Vagina (tissue), 2 donors: ENCODE data around the gene SAMD14. TPM values are rescaled to one million over a fixed set of nuclear protein-coding genes. Genes with fewer than 3 reads are reported as not detected.

Source experiments
- DNase-seq, 2 donors: peaks; one replicate each; pipeline ENCODE4 v3.0.0-alpha.2; 2017; ENCODE audit errors: extremely low spot score in 2 of 2
- H3K27ac ChIP-seq: fragments of 200-600 bp; sonication (generic); one replicate; pipeline ENCODE4 v1.5.1; 2019
- H3K27me3 ChIP-seq: fragments of 200-600 bp; sonication (generic); one replicate; pipeline ENCODE4 v1.5.1; 2019
- H3K36me3 ChIP-seq, 2 donors: fragments of 200-600 bp; sonication (generic); one replicate each; pipeline ENCODE4 v1.5.1; 2017 to 2019
- H3K4me1 ChIP-seq: fragments of 200-600 bp; sonication (generic); one replicate; pipeline ENCODE4 v1.5.1; 2019
- H3K4me3 ChIP-seq, 2 donors: fragments of 200-600 bp; sonication (generic); 1 replicate in 1 of 2; 2 replicates in 1 of 2; pipeline ENCODE4 v1.5.1; 2016 to 2019
- H3K9me3 ChIP-seq: fragments of 200-600 bp; sonication (generic); one replicate; pipeline ENCODE4 v1.5.1; 2019
- CTCF ChIP-seq, 3 experiments: fragments of 450-650 bp in 2 of 3; fragments of 200-600 bp in 1 of 3; sonication (generic) in 1 of 3; IDR thresholded peaks; one replicate each; pipeline ENCODE4 v1.5.1; 2017 to 2019; ENCODE audit warnings: antibody characterized with exemption in 3 of 3, mild to moderate bottlenecking in 2 of 3, moderate library complexity in 2 of 3
- POLR2A ChIP-seq, 2 donors: fragments of 450-650 bp; IDR thresholded peaks; one replicate each; pipeline ENCODE4 v1.6.1; 2017; ENCODE audit warnings: antibody characterized with exemption in 2 of 2, mild to moderate bottlenecking in 2 of 2, moderate library complexity in 2 of 2
- POLR2AphosphoS5 ChIP-seq, 2 donors: sonication (generic); formaldehyde crosslinking; IDR thresholded peaks; one replicate each; pipeline ENCODE4 v1.9.0; 2017; ENCODE audit warnings: antibody characterized with exemption in 2 of 2, mild to moderate bottlenecking in 2 of 2, low read depth in 1 of 2; ENCODE audit not compliant: insufficient read depth in 1 of 2
- intact Hi-C: fragments of 100-400 bp; cut with DNase I; formaldehyde crosslinking; loops from one replicate; pipeline ENCODE4 v1.15.1; 2023
- total RNA-seq: library from RNA; depleted of rRNA; stranded (reverse); fragments of >200 nt; gene quantifications from one replicate; pipeline ENCODE4 v1.2.3, GENCODE V29; 2016

Gene SAMD14
- total RNA-seq, 1 donor from 2014 or later = 4.4 TPM

GRCh38 chr17:50168319-50168718 lies 38.4 kb upstream of the SAMD14 start:
- no peaks in the 10 kb centered on the region for H3K9me3 ChIP-seq
- no peak overlapping the region for H3K4me3 ChIP-seq
- TF ChIP-seq POLR2A (IDR thresholded peaks at IDR 0.05) (no peak), CTCF (IDR thresholded peaks at IDR 0.05) (no peak), POLR2AphosphoS5 (IDR thresholded peaks at IDR 0.05; ENCODE audit: insufficient read depth in 1 of 2, low read depth in 1 of 2) (no peak)
- H3K36me3 ChIP-seq = no peaks in the 10 kb centered on the region
- H3K27ac ChIP-seq = peak overlapping the region; percentile 6
- intact Hi-C loops = no loop called here
- DNase-seq = no peak
- peaks cover 15% of the 10 kb centered on the region for H3K4me1 ChIP-seq
- no peaks in the 10 kb centered on the region for H3K27me3 ChIP-seq

GRCh38 chr17:50167371-50167770 lies 37.4 kb upstream of the SAMD14 start:
- DNase-seq = no peak
- H3K27me3 ChIP-seq = no peaks in the 10 kb centered on the region
- intact Hi-C loops = no loop called here
- no peak overlapping the region for H3K4me3 ChIP-seq
- no peak for TF ChIP-seq CTCF (IDR thresholded peaks at IDR 0.05)
- TF ChIP-seq POLR2A (IDR thresholded peaks at IDR 0.05) = no peak
- TF ChIP-seq POLR2AphosphoS5 (IDR thresholded peaks at IDR 0.05; ENCODE audit: insufficient read depth in 1 of 2, low read depth in 1 of 2) = no peak
- H3K4me1 ChIP-seq = peaks cover 9% of the 10 kb centered on the region
- no peak overlapping the region for H3K27ac ChIP-seq
- H3K9me3 ChIP-seq = no peaks in the 10 kb centered on the region
- no peaks in the 10 kb centered on the region for H3K36me3 ChIP-seq

GRCh38 chr17:50166518-50167181 lies 36.7 kb upstream of the SAMD14 start:
- TF ChIP-seq POLR2A (IDR thresholded peaks at IDR 0.05) (no peak), POLR2AphosphoS5 (IDR thresholded peaks at IDR 0.05; ENCODE audit: insufficient read depth in 1 of 2, low read depth in 1 of 2) (no peak), CTCF (IDR thresholded peaks at IDR 0.05) (no peak)
- Histone ChIP-seq H3K36me3 (no peaks in the 10 kb centered on the region), H3K9me3 (no peaks in the 10 kb centered on the region), H3K4me1 (peaks cover 13% of the 10 kb centered on the region), H3K27ac (peak overlapping the region; percentile 69), H3K27me3 (no peaks in the 10 kb centered on the region), H3K4me3 (peak overlapping the region in 1 of 2 donors; percentile 28)
- DNase-seq = no peak
- intact Hi-C loops = no loop called here

GRCh38 chr17:50165867-50166517 lies 36.0 kb upstream of the SAMD14 start, which contains the start of gene SGCA:
Gene SGCA, plus strand, starts transcription at chr17:50166005. Its CDS starts 36 bp downstream, at chr17:50166041.
- H3K36me3 ChIP-seq = no peaks in the 10 kb centered on the region
- intact Hi-C loops = no loop called here
- TF ChIP-seq POLR2AphosphoS5 (IDR thresholded peaks at IDR 0.05; ENCODE audit: insufficient read depth in 1 of 2, low read depth in 1 of 2) = peak in 1 of 2 donors; percentile 25
- TF ChIP-seq POLR2A (IDR thresholded peaks at IDR 0.05) = no peak
- no peak for TF ChIP-seq CTCF (IDR thresholded peaks at IDR 0.05)
- H3K27me3 ChIP-seq = no peaks in the 10 kb centered on the region
- no peak for DNase-seq
- H3K27ac ChIP-seq = peak within 1 kb of the TSS; percentile 69
- peaks cover 16% of the 10 kb centered on the region for H3K4me1 ChIP-seq
- no peaks in the 10 kb centered on the region for H3K9me3 ChIP-seq
- H3K4me3 ChIP-seq = peak within 1 kb of the TSS in 1 of 2 donors; percentile 28

GRCh38 chr17:50165466-50165865 lies 35.5 kb upstream of the SAMD14 start:
- peak overlapping the region in 1 of 2 donors; percentile 28 for H3K4me3 ChIP-seq
- H3K4me1 ChIP-seq = peaks cover 22% of the 10 kb centered on the region
- H3K36me3 ChIP-seq = no peaks in the 10 kb centered on the region
- TF ChIP-seq POLR2A (IDR thresholded peaks at IDR 0.05) = no peak
- no peak for TF ChIP-seq CTCF (IDR thresholded peaks at IDR 0.05)
- TF ChIP-seq POLR2AphosphoS5 (IDR thresholded peaks at IDR 0.05; ENCODE audit: insufficient read depth in 1 of 2, low read depth in 1 of 2) = no peak
- no peaks in the 10 kb centered on the region for H3K27me3 ChIP-seq
- no peak for DNase-seq
- intact Hi-C loops = no loop called here
- peak overlapping the region; percentile 69 for H3K27ac ChIP-seq
- H3K9me3 ChIP-seq = no peaks in the 10 kb centered on the region
